HG02610 (cell line): ENCODE results near the gene AHCYL2.

Source experiments
- ATAC-seq: cut with Tn5 transposase; IDR thresholded peaks from one replicate; pipeline ENCODE4 v1.9.1; 2021; ENCODE audit warnings: mild to moderate bottlenecking, moderate library complexity; ENCODE audit not compliant: unreplicated experiment

AHCYL2 gene

DNA sequence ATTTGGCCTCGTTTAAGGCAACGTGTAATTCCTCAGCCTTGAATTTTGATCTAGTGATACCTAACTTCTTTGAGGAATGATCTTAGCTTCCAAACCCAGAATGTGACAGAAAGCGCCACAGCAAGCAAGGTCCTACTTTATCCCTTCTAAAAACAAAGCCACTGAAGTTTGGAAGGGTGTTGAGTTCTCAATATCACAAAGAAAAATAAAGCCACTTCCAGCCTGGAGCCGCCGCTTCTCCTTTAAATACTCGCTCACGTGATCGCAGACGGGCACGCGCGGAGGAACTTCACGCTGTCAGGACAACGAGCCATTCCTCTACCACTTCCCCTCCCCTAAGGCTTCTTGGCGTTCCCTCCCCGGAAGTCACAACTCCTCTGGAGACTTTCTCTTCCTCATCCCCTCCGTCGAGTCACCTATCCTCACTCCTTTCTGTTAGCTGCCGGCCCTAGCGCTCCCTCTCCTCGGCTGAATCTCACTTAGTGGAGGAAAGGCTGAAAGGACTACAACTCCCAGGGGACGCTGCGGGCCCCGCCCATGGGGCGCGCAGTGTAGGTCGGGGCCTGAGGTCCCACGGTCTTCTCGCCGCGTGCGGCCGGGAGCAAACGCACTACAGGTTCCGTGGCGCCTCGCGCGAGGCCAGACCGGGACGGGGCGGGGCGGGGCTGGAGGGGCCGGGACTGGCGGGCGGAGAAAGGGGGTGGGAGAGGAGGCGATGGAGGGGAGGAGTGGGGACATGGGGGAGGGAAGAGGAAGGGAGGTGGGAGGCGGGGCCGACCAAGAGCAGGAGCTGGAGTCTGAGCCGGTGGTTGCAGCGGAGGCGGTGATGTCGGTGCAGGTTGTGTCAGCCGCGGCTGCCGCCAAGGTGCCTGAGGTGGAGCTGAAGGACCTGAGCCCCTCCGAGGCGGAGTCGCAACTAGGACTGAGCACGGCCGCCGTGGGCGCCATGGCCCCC, at the start of gene AHCYL2:
AHCYL2 (plus strand) TSS at position 780 of the 955 bp plus-strand sequence.
- ATAC-seq, result peak; percentile 90

DNA sequence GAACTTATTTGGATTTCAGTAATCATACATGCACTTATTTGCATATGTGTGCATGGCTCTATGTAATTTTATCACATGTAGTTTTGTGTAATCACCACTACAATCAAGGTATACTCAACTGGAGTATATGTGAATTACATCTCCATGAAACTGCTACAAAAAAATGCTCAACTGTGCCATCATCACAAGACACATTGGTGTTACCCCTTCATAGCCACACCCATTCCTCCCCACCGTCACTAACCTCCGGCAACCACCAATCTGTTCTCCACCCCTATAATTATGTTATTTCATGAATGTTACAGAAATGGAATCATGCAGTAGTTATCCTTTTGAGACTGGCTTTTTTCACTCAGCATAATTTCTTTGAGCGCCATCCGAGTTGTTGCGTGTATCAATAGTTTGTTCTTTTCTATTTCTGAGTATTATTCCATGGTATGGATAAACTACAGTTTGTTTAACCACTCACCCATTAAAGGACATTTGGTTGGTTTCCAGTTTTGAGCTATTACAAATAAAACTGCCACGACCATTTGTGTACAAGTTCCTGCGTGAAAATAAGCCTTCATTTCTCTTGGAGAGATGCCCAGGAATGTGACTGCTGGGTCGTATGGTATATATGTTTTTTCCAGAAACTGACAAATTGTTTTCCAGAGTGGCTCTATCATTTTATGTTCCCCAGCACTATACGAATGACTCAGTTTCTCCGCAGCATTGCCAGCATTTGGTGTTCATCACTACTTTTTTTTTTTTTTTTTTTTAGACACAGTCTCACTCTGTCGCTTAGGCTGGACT, 47.7 kb upstream of the AHCYL2 start:
- no peak for ATAC-seq

DNA sequence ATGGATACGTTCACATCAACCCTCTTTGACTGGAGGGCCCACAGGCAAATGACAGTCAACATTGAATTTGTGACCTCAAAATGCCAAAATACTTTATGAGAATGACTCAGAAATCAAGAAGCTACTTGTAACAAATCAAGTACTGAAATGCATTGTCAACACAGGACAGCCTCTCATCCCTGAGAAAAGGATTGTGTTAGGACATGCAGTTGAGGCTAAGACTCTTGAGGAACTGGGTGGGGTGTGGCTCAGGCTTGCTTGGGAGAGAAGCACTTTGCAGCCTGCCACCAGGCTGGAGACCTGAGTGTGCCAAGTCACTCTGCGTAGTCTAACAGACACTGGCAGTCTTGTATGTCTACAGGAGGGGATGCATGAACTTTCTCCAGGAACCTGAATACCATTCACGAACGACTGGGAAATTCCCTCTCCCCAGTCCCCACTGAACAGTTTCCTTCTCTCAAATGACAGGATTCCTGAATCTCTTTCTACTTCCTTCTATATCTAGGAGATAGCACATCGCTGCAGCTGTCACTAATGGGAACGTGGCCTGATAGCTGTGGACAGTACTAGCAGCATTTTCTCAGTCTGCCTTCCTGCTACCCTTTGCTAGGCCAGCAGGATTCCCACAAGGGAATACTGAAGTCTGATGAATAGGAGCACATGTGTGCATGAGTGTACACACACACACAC, 39.7 kb upstream of the AHCYL2 start:
- ATAC-seq, result no peak

DNA sequence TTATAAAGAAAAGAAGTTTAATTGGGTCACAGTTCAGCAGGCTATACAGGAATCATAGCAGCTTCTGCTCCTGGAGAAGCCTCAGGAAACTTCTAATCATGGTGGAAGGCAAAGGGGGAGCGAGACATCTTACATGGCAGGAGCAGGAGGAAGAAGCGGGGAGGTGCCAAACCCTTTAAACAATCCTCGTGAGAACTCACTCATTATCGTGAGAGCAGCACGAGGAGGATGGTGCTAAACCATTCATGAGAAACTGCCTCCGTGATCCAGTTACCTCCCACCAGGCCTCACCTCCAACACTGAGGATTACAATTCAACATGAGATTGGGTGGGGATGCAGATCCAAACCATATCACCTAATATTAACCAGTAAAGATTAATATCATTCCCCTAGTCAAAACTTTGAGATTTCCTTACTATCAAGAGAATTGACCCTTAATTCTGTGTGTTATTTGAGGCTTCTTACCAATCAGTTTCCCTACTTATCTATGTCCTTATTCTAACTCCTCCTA, 38.0 kb upstream of the AHCYL2 start:
- no peak for ATAC-seq

DNA sequence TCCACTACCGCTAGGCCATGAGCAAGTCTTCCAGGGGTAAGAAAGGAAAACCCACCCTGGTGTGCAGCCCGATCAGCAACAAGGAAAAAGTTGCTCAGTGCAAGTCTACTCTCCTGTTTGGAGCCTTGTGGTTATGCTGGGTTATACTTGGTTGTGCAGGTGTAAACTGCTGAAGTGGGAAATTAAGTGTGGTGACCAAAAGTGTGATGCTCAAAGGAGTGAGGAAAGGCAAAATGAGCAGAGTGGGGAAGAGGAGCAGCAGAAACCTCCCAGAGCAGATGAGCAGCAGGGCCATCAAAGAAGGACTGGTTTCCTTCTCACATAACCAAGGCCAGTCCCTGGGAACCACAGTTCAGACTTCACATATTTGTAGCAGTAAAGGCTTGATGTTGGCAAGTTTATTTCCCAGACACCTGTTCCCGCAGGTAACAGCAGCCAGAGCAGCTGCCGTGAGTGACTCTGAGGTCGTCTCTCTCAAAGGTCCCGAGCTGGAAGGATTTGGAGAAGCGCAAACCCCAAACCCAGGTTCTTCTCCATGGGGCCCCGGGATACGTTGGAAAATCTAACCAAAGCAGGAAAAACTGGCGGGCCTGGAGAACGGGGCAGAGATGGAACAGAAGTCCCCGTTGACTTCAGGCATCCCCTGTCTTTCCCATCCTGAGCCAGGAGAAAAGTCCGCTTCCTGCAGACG, 37.0 kb upstream of the AHCYL2 start:
- no peak for ATAC-seq

DNA sequence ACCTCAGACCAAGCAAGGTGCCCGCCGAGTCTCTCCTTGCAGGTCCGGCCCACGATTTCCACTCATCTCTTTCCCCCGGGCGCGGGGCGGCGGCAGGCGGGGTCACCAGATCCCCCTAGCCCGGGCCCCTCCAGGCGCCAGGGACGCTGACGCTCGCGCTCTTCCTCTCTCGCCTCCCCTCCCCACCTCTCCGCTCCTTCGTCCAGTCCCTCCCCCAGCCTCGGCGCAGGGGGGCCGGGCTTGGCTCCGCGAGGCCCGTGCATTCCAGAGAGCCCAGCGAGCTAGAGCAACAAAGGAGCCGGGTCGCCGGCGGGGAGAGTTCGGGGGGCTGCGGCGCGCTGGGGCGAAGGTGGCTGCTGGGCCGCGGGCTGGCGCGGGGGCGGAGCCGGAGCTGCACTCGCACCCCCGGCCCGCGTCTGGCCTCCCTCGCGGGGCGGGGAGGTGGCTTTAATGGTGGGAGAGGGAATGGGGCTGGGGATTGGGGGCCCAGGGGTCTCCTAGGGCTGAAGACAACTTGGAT, 36.4 kb upstream of the AHCYL2 start, which contains the start of gene SMO:
SMO (plus strand) TSS at position 262 of the 520 bp plus-strand sequence. CDS start 519 bp downstream, outside the sequence.
- ATAC-seq, result no peak

DNA sequence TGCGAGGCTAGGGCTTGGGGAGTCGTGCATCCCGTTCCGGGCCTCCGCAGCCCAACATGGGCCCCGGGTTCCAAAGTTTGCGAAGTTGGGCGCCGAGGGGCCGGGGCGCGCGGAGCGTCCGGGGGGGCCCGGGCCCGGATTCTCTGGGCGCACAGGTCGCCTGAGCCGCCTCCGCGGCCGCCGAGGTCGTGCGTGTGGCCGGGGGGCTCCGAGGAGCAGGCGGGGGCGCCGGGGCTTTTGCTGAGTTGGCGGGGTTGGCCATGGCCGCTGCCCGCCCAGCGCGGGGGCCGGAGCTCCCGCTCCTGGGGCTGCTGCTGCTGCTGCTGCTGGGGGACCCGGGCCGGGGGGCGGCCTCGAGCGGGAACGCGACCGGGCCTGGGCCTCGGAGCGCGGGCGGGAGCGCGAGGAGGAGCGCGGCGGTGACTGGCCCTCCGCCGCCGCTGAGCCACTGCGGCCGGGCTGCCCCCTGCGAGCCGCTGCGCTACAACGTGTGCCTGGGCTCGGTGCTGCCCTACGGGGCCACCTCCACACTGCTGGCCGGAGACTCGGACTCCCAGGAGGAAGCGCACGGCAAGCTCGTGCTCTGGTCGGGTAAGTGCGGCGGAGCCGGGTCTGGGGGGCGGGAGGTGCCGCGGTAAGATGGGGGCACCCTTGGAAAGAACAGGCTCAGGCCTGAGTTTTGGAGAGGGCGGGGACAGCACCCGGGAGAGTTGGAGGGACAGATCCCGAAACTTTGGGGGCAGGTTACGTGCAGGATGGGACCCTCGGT, 35.8 kb upstream of the AHCYL2 start:
- ATAC-seq, result no peak

DNA sequence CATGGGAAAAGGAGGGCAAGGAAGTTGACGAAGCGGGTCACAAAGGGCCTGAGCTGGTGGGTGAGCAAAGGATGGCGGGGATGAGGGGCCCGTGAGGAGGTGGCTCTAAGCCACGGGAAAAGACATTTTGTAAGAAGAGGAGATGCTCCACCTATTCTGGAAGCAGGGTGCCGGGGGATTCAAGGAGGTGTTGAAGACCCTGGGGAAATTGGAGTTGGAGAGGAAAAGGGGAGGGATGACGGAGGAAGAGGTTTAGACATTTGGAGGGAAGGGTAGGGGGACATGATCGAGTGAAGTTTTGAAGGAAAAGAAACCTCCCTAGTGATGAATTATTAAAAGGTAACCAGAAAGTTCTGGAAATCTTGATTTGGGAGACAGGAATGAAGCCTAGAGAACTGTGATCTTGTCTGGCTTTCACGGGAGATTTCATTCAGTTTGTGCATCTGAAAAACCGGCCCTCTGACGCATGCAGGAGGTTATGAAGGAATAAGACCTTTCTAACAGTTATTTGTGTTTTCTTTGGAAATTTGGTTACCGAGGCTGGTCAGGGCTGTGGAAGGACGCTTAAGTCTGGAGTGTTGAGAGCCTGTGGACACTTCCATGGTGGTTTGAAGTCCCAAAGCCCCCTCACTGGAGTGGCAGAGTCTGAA, 35.0 kb upstream of the AHCYL2 start:
- no peak for ATAC-seq

DNA sequence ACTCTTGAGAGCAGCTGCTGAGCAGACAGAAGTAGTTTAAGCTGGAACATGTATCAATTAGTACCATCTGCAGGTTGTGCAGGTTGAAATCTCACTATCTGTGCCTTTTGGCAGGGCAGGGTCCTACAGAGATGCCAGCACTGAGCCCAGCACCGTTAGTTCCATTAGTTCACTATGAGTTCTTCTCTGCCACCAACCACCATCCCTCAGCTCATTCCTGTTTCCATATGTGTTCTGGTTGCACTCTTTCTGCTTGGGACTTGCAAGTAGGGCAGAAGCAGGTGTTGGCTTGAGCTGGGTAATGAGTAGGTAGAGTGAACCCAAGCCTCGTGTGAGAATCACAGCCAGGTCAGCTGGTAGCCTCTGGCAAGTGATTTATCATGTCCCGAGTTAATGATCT, 33.6 kb upstream of the AHCYL2 start:
- no peak for ATAC-seq

DNA sequence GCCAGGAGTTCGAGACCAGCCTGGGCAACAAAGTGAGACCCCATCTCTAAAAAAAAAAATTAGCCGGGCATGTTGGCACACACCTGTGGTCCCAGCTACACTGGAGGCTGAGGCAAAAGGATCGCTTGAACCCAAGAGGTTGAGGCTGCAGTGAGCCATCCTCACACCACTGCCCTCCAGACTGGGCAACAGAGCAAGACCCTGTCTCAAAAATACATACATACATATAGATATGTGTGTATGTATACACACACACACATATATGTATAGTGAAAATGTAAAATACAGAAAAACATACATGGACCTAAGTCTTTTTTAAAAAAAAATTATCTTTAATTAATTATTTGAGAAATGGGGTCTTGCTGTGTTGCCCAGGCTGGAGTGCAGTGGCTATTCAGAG, 30.9 kb upstream of the AHCYL2 start:
- no peak for ATAC-seq

DNA sequence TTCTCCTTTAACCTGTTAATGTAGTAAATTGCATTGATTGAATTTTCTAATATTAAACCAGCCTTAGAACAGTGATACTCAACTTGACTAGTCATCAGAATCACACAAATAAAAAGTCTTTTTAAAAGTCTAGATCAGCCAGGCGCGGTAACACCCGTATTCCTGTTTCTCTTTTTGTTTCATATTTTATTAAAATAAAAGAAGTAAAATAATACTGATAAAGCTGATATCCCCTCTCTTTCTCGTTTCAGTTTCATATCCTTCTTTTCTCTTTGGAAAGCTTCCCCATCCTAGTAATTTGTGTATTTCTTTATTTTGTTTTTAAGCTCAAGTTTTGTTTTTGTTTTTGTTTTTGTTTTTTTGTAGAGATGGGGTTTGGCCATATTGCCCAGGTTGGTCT, 27.1 kb upstream of the AHCYL2 start:
- no peak for ATAC-seq

DNA sequence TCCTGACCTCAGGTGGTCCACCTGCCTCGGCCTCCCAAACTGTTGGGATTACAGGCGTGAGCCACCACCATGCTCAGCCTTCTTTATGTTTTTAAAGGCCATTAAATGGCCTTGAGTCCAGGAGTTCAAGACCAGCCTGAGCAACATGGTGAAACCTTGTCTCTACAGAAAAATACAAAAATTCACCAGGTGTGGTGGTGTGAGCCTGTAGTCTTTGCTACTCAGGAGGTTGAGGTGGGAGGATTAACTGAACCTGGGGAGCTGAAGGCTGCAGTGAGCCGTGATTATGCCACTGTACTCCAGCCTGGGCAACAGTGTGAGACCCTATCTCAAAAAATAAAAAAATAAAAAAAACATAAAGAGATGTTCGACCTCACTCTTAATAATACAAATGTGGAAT, 25.4 kb upstream of the AHCYL2 start:
- no peak for ATAC-seq

DNA sequence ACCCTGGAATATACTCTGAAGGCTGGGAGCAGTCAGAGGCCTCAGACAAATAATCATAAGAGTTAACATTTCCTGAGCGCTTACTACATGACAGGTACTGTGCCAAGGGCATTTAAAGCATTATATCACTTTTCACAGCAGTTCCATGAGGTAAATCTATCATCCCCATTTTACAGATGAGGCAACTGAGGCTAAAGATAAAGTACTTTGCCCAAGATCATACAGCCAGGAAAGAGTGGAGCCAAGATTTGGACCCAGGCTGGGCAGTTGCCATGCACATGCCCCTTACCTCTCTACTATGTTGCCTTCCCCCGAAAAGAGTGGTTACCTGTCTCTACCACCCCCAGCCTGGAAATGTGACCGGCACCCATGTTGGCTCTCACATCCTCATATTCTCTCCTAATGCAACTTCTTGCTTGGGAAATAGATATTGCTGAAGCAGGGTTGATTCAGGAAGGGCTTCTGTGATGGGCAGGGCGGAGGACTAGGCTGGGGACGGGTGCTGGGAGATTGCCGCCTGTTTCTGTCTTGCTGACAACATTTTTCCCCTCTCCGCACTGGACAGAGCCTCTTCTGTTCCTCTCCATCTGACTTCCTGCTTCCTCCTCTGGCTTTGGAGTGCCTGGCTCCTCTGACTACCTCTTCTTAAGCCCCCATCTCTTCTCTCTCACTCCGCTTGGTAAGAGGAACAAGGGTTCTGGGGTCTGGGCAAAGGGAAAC, 22.6 kb upstream of the AHCYL2 start:
- no peak for ATAC-seq

DNA sequence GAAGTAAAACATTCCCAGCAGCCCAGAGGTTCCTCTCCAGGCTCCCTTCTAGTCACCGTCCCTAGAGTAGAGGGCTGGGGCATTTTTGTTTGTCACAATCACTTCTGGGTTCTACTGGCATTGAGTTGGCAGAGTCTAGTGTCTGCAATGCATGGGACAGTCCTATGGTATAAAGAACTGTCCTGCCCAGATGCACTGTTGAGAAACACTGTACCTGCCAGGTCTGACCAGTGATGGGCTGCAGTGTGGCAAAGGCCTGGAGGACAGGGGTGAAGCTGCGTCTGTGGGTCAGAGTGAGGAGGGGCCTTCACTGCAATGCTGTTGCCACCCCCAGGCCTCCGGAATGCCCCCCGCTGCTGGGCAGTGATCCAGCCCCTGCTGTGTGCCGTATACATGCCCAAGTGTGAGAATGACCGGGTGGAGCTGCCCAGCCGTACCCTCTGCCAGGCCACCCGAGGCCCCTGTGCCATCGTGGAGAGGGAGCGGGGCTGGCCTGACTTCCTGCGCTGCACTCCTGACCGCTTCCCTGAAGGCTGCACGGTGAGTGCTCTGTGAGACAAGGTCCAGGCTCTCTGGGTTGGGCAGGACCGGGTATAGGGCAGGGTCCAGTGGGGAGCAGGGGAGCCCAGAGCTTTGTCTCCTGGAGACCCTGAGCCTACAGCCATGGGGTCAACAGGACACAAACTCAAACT, 21.6 kb upstream of the AHCYL2 start:
- ATAC-seq, result no peak

DNA sequence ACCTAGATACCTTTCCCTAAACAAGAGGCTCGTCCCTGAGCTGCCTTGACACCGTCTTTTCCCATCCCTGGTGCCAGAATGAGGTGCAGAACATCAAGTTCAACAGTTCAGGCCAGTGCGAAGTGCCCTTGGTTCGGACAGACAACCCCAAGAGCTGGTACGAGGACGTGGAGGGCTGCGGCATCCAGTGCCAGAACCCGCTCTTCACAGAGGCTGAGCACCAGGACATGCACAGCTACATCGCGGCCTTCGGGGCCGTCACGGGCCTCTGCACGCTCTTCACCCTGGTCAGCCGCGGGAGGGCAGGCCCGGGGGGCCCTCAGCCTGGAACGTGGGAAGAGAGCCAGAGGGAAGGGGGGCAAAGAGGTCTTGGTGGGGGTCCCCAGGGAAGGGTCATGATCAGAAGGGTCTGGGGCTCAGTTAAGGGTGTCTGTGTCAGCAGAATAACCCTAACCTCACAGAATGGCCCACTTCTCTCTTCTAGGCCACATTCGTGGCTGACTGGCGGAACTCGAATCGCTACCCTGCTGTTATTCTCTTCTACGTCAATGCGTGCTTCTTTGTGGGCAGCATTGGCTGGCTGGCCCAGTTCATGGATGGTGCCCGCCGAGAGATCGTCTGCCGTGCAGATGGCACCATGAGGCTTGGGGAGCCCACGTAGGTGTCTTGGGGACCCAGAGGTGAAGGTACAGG, 19.6 kb upstream of the AHCYL2 start:
- ATAC-seq, result no peak

DNA sequence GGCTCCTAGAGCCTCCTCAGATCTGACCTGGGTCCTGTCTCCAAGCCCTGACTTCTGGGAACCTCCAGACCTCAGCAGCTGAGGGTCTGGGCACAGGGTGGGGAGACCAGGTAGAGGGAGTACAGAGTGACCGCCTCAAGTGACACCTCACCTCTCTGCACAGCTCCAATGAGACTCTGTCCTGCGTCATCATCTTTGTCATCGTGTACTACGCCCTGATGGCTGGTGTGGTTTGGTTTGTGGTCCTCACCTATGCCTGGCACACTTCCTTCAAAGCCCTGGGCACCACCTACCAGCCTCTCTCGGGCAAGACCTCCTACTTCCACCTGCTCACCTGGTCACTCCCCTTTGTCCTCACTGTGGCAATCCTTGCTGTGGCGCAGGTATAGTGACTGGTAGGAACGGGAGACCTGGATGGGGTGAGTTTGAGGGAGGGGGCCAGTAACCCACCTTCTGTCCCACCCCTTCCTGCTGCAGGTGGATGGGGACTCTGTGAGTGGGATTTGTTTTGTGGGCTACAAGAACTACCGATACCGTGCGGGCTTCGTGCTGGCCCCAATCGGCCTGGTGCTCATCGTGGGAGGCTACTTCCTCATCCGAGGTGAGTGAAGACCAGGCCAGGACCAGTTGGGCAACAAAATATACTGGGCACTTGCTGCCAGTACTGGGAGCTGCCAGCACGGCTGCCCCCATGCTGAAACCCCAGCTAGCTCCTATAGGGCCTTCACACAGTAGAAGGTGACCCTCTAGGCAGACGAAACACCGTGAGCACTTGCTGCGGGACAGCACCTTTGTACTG, 18.6 kb upstream of the AHCYL2 start:
- ATAC-seq, result no peak
